CD4-positive, alpha-beta T cell (primary cell): ENCODE results near the gene CAPN9. TPM values are rescaled to one million over a fixed set of nuclear protein-coding genes. Genes with fewer than 3 reads are reported as not detected.

ENCODE experiments used
- ATAC-seq: fragments of 200-7000 bp; cut with Tn5 transposase; one replicate; pipeline ENCODE4 v1.10.0; 2022; ENCODE audit warnings: mild to moderate bottlenecking; ENCODE audit not compliant: poor library complexity
- CTCF ChIA-PET: fragments of 350-600 bp; sonication (Branson Sonifier 250); formaldehyde crosslinking; loops from one replicate; lab custom pipeline; 2021; ENCODE audit warnings: antibody characterized with exemption, inconsistent platforms; lab: Charles Lee
- POLR2A ChIA-PET: fragments of 350-600 bp; sonication (Branson Sonifier 250); formaldehyde crosslinking; loops from one replicate; lab custom pipeline; 2021; ENCODE audit warnings: antibody characterized with exemption, inconsistent platforms; lab: Charles Lee
- DNase-seq, 14 experiments: peaks; one replicate each; pipeline ENCODE4 v3.0.0-alpha.2; 2013 to 2020; ENCODE audit warnings: mixed read lengths in 2 of 14
- H3K27ac ChIP-seq, 2 donors: one replicate each; pipeline versions ENCODE4 v1.5.1 to v1.7.0; 2013; ENCODE audit warnings: low read length in 2 of 2, low read depth in 1 of 2, mild to moderate bottlenecking in 1 of 2
- H3K27me3 ChIP-seq, 2 experiments: 1 replicate in 1 of 2; 2 replicates in 1 of 2; pipeline versions ENCODE4 v1.6.1 to v1.7.0; 2013; ENCODE audit warnings: low read length in 2 of 2, control low read depth in 1 of 2, mild to moderate bottlenecking in 1 of 2, moderate library complexity in 1 of 2; ENCODE audit not compliant: insufficient read depth in 2 of 2, control insufficient read depth in 1 of 2
- H3K36me3 ChIP-seq: one replicate; pipeline ENCODE4 v1.6.1; 2013; ENCODE audit warnings: low read length, control low read depth; ENCODE audit not compliant: insufficient read depth
- H3K4me1 ChIP-seq: one replicate; pipeline ENCODE4 v1.6.1; 2013; ENCODE audit warnings: low read length, control low read depth; ENCODE audit not compliant: insufficient read depth
- H3K4me3 ChIP-seq: one replicate; pipeline ENCODE4 v1.5.1; 2013; ENCODE audit warnings: mild to moderate bottlenecking, low read length, moderate library complexity
- H3K9me3 ChIP-seq, 2 experiments: 1 replicate in 1 of 2; 2 replicates in 1 of 2; pipeline versions ENCODE4 v1.6.1 to v1.7.0; 2013; ENCODE audit warnings: low read length in 2 of 2, mild to moderate bottlenecking in 2 of 2, control low read depth in 1 of 2, moderate library complexity in 1 of 2; ENCODE audit not compliant: control insufficient read depth in 1 of 2, insufficient read depth in 1 of 2
- H3K27ac Mint-ChIP-seq: one replicate; pipeline ENCODE4 v1.8.0; 2020; ENCODE audit warnings: mixed read lengths
- H3K27me3 Mint-ChIP-seq: one replicate; pipeline ENCODE4 v1.8.0; 2021; ENCODE audit warnings: mixed read lengths
- H3K36me3 Mint-ChIP-seq: one replicate; pipeline ENCODE4 v1.8.0; 2021; ENCODE audit warnings: low read depth, mixed read lengths
- H3K4me1 Mint-ChIP-seq: one replicate; pipeline ENCODE4 v1.8.0; 2021; ENCODE audit warnings: low read depth, mixed read lengths
- H3K4me3 Mint-ChIP-seq: one replicate; pipeline ENCODE4 v1.8.0; 2020; ENCODE audit warnings: mild to moderate bottlenecking, mixed read lengths
- H3K9me3 Mint-ChIP-seq: one replicate; pipeline ENCODE4 v1.8.0; 2020; ENCODE audit warnings: mixed read lengths
- intact Hi-C, 2 experiments: fragments of 100-400 bp; cut with DNase I in 1 of 2; cut with micrococcal nuclease in 1 of 2; formaldehyde crosslinking; loops; one replicate each; pipeline versions ENCODE4 v1.15.1 to v1.9.0; 2023 to 2025; cut with DNase I, micrococcal nuclease
- total RNA-seq, 174 experiments: library from RNA in 2 of 174; stranded (reverse) in 2 of 174; gene quantifications; one replicate each; pipeline ENCODE4 v1.2.3 and lab custom pipeline; 2021 to 2026
- TF ChIP-seq, protein P1 (sequence below): fragments of 200-600 bp; IDR thresholded peaks from one replicate; pipeline ENCODE4 v1.8.0; 2022; ENCODE audit warnings: antibody characterized with exemption, mild to moderate bottlenecking

The CAPN9 gene
- total RNA-seq, 2 experiments from 2014 or later: not detected

DNA sequence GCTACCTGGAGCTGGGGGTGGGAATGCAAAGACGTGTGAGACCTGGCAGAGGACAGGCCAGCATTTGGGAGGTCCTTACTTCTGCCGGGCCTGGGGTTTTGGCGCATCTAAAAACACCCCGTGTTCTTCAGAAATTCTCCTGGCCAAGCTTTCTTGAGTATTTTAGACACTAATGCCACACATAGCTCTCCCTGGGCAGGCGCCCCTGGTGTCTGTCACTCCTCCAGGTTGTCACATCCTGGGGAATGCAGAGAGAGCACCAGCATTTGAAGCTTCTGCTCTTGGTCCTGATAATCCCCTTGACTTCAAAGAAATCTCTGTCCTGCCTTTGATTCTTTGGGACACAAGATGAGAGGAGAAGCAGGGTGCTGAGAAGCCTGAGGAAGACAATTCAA is 6.0 kb downstream of the CAPN9 start:
- Mint-ChIP-seq H3K36me3 (no peaks in the 10 kb centered on the region), H3K4me3 (no peak overlapping the region), H3K27ac (no peak overlapping the region), H3K9me3 (no peaks in the 10 kb centered on the region), H3K27me3 (no peaks in the 10 kb centered on the region), H3K4me1 (no peaks in the 10 kb centered on the region)
- peaks cover 0 to 4% of the 10 kb centered on the region in 2 experiments for H3K27me3 ChIP-seq
- POLR2A ChIA-PET: no interaction called here
- ATAC-seq: no peak
- CTCF ChIA-PET: no interaction called here
- no peak for DNase-seq
- H3K9me3 ChIP-seq: no peaks in the 10 kb centered on the region
- peaks cover 9% of the 10 kb centered on the region for H3K4me1 ChIP-seq
- no peak overlapping the region for H3K4me3 ChIP-seq
- no peak overlapping the region for H3K27ac ChIP-seq
- TF ChIP-seq, protein P1, sequence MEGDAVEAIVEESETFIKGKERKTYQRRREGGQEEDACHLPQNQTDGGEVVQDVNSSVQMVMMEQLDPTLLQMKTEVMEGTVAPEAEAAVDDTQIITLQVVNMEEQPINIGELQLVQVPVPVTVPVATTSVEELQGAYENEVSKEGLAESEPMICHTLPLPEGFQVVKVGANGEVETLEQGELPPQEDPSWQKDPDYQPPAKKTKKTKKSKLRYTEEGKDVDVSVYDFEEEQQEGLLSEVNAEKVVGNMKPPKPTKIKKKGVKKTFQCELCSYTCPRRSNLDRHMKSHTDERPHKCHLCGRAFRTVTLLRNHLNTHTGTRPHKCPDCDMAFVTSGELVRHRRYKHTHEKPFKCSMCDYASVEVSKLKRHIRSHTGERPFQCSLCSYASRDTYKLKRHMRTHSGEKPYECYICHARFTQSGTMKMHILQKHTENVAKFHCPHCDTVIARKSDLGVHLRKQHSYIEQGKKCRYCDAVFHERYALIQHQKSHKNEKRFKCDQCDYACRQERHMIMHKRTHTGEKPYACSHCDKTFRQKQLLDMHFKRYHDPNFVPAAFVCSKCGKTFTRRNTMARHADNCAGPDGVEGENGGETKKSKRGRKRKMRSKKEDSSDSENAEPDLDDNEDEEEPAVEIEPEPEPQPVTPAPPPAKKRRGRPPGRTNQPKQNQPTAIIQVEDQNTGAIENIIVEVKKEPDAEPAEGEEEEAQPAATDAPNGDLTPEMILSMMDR: no peak
- intact Hi-C loops: no loop called here
- H3K36me3 ChIP-seq: no peaks in the 10 kb centered on the region

DNA sequence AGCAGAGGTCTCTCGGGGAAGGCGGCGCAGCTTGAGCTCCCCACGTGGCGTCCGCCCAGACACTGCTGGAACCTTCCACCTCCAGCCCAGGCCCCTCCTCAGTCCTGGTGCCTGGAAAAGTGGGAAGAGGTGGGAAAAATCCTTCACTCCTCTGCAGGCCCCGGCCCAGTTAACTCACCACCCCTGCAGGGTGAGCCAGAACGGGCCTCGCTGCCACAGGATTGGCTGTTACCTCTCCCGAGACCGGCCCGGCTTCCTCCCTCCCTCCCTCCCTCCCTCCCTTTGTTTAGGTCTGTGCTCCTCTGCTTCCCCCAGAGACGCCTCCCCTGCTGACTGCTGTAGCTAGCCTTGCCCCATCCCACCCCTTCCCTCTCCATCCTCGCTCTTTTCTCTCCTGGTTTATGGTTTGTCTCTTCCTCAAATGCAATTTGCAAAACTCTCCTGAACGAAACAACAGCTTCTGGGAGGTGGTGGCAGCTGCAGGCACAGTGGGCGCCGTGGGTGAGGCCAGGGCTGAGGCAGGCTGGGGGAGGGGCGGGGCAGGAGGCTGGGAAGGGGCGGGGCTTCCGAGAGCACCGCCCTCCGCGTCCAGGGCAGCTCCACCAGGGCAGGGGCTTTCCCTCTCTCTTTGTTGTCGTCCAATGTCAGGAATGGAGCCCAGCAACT is 6.5 kb downstream of the CAPN9 start:
- peaks cover 0 to 4% of the 10 kb centered on the region in 2 experiments for H3K27me3 ChIP-seq
- H3K27ac ChIP-seq: no peak overlapping the region
- Mint-ChIP-seq H3K27me3 (peaks cover 2% of the 10 kb centered on the region), H3K9me3 (no peaks in the 10 kb centered on the region), H3K4me3 (peak overlapping the region; percentile 27), H3K36me3 (no peaks in the 10 kb centered on the region), H3K27ac (no peak overlapping the region), H3K4me1 (no peaks in the 10 kb centered on the region)
- intact Hi-C loops: no loop called here
- POLR2A ChIA-PET: interaction anchor here (0.6 kb wide), 1 partner anchor 1057 kb away, joined by 3 read pairs; no protein-coding TSS in a partner anchor
- DNase-seq: peak in 4 of 14 experiments; percentile 31 to 79 (median 48)
- CTCF ChIA-PET: no interaction called here
- TF ChIP-seq, protein P1: no peak
- ATAC-seq: peak; percentile 65
- H3K4me3 ChIP-seq: no peak overlapping the region
- no peaks in the 10 kb centered on the region for H3K9me3 ChIP-seq
- H3K4me1 ChIP-seq: peaks cover 9% of the 10 kb centered on the region
- no peaks in the 10 kb centered on the region for H3K36me3 ChIP-seq

DNA sequence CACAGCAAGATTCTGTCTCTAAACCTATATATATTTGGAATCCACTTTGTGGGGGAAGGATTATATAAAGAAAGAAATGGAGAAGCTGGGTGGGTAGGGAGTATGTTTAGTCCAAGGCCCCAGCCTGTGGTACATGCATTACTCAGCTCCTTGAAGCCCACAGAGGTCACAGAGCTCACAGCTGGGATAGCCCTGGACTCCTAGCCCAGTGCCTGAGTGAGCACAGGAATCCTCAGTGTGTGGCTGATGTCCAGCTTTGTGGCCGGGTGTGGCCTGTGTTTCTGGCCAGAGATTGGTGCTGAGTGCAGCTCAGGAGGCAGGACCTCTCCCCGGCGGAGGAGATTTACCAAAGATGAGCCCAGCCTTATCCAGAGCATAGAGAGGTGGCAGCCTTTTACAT is 7.6 kb downstream of the CAPN9 start:
- H3K4me1 ChIP-seq: peaks cover 9% of the 10 kb centered on the region
- intact Hi-C loops: no loop called here
- no peaks in the 10 kb centered on the region for H3K36me3 Mint-ChIP-seq
- no peak overlapping the region for H3K4me3 ChIP-seq
- H3K36me3 ChIP-seq: no peaks in the 10 kb centered on the region
- TF ChIP-seq, protein P1: no peak
- ChIA-PET CTCF (no interaction called here), POLR2A (no interaction called here)
- no peak overlapping the region for H3K27ac Mint-ChIP-seq
- DNase-seq (no peak), ATAC-seq (no peak)
- H3K4me3 Mint-ChIP-seq: no peak overlapping the region
- H3K27me3 Mint-ChIP-seq: peaks cover 5% of the 10 kb centered on the region
- H3K9me3 Mint-ChIP-seq: no peaks in the 10 kb centered on the region
- no peaks in the 10 kb centered on the region for H3K9me3 ChIP-seq
- H3K27me3 ChIP-seq: peaks cover 0 to 4% of the 10 kb centered on the region in 2 experiments
- H3K4me1 Mint-ChIP-seq: no peaks in the 10 kb centered on the region
- no peak overlapping the region for H3K27ac ChIP-seq
